ENCODE results near the gene HHATL. TPM values are rescaled to one million over a fixed set of nuclear protein-coding genes. Genes with fewer than 3 reads are reported as not detected.

Gene HHATL
- total and polyA plus RNA-seq, 10 of the 15 experiments (the other 5 are each of a cell fraction or from before 2014, with no cell fraction given): not detected

GRCh38 chr3:42730294-42730693, 27.7 kb upstream of the HHATL start:
- SMC1A ChIA-PET (ENCODE audit: uncharacterized antibody, unreplicated experiment): no interaction called here
- BruUV-seq (replicated peaks): no TSS peak
- CTCF ChIA-PET: no interaction called here
- no peaks in the 10 kb centered on the region for H4K20me1 ChIP-seq (ENCODE audit: control insufficient read depth, insufficient read depth)
- H3K27ac ChIP-seq (ENCODE audit: control insufficient read depth, insufficient read depth): no peak overlapping the region
- H3K27me3 ChIP-seq (replicated peaks in 1 of 2; ENCODE audit: control insufficient read depth in 2 of 2, insufficient read depth in 2 of 2, low read length in 1 of 2): no peaks in the 10 kb centered on the region; a peak in 1 of 4 replicates
- intact Hi-C loops (cut with micrococcal nuclease; ENCODE audit: unreplicated experiment): no loop called here
- no peaks in the 10 kb centered on the region for H3K36me3 ChIP-seq (ENCODE audit: control insufficient read depth in 2 of 2, insufficient read depth in 2 of 2, low read length in 1 of 2)
- 32% methylated on average over 11 of the region's 11 CpGs for WGBS (ENCODE audit: insufficient coverage, insufficient replicate concordance, low lambda C conversion rate, missing lambda C conversion rate)
- RAD21 ChIA-PET (ENCODE audit: unreplicated experiment): no interaction called here
- H3K4me1 ChIP-seq (ENCODE audit: control insufficient read depth, insufficient read depth, low read length): no peaks in the 10 kb centered on the region
- H2AFZ ChIP-seq (ENCODE audit: control insufficient read depth, low read depth, low read length): no peak overlapping the region
- H3K4me2 ChIP-seq (ENCODE audit: control insufficient read depth, insufficient read depth): no peak overlapping the region
- POLR2A ChIA-PET: no interaction called here
- no peak for FAIRE-seq
- DNase-seq (ENCODE audit: low read depth, low spot score): no peak
- H3K9ac ChIP-seq (ENCODE audit: control insufficient read depth, insufficient read depth, low read length): no peak overlapping the region
- H3K4me3 ChIP-seq: no peak overlapping the region
- H3K79me2 ChIP-seq (ENCODE audit: control insufficient read depth, insufficient read depth, low read length): no peaks in the 10 kb centered on the region
- no peaks in the 10 kb centered on the region for H3K9me3 ChIP-seq (replicated peaks; ENCODE audit: control insufficient read depth, insufficient read depth, low read length)
- TF ChIP-seq MTA2 (IDR thresholded peaks at IDR 0.05; ENCODE audit: low read depth): no peak
- no peak for TF ChIP-seq POLR2AphosphoS2 (IDR thresholded peaks at IDR 0.05; ENCODE audit: low read depth, low read length)
- TF ChIP-seq CHD4 (IDR thresholded peaks at IDR 0.05): no peak
- no peak for TF ChIP-seq IKZF2 (IDR thresholded peaks at IDR 0.05)
- TF ChIP-seq CREM (IDR thresholded peaks at IDR 0.05; ENCODE audit: low read depth): no peak
- no peak for TF ChIP-seq CEBPB (IDR thresholded peaks at IDR 0.05; ENCODE audit: borderline replicate concordance in 1 of 2, low read depth in 2 of 2, low read length in 2 of 2)
- no peak for TF ChIP-seq MYC (IDR thresholded peaks at IDR 0.05; ENCODE audit: insufficient read depth, insufficient read length, insufficient replicate concordance, low read length, severe bottlenecking)
- TF ChIP-seq, protein P1, sequence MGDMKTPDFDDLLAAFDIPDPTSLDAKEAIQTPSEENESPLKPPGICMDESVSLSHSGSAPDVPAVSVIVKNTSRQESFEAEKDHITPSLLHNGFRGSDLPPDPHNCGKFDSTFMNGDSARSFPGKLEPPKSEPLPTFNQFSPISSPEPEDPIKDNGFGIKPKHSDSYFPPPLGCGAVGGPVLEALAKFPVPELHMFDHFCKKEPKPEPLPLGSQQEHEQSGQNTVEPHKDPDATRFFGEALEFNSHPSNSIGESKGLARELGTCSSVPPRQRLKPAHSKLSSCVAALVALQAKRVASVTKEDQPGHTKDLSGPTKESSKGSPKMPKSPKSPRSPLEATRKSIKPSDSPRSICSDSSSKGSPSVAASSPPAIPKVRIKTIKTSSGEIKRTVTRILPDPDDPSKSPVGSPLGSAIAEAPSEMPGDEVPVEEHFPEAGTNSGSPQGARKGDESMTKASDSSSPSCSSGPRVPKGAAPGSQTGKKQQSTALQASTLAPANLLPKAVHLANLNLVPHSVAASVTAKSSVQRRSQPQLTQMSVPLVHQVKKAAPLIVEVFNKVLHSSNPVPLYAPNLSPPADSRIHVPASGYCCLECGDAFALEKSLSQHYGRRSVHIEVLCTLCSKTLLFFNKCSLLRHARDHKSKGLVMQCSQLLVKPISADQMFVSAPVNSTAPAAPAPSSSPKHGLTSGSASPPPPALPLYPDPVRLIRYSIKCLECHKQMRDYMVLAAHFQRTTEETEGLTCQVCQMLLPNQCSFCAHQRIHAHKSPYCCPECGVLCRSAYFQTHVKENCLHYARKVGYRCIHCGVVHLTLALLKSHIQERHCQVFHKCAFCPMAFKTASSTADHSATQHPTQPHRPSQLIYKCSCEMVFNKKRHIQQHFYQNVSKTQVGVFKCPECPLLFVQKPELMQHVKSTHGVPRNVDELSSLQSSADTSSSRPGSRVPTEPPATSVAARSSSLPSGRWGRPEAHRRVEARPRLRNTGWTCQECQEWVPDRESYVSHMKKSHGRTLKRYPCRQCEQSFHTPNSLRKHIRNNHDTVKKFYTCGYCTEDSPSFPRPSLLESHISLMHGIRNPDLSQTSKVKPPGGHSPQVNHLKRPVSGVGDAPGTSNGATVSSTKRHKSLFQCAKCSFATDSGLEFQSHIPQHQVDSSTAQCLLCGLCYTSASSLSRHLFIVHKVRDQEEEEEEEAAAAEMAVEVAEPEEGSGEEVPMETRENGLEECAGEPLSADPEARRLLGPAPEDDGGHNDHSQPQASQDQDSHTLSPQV (IDR thresholded peaks at IDR 0.05): no peak
- no peak for TF ChIP-seq E2F8 (IDR thresholded peaks at IDR 0.05; ENCODE audit: low read depth, partially characterized antibody)
- in situ Hi-C loops (cut with MboI): no loop called here
- ATAC-seq: no peak
